ENCODE measurements around the gene TAMALIN.
A peak's percentile ranks its signal among the peaks of the same experiment; 100 is the strongest.

Gene TAMALIN

GRCh38 chr12:52010692-52011601 lies 4.2 kb downstream of the TAMALIN start:
- H3K18ac ChIP-seq (ENCODE audit: low read length), result no peak overlapping the region
- no peak overlapping the region for H2BK120ac ChIP-seq (ENCODE audit: low read depth, low read length)
- no peak overlapping the region for H2BK5ac ChIP-seq (ENCODE audit: low read length)
- H3K79me1 ChIP-seq (ENCODE audit: low read length), result no peaks in the 10 kb centered on the region
- H3K4ac ChIP-seq (ENCODE audit: low read depth, low read length), result no peak overlapping the region
- no peak overlapping the region for H3K4me2 ChIP-seq (ENCODE audit: low read length)
- no peak overlapping the region for H3K4me3 ChIP-seq (ENCODE audit: low read length)
- H3K56ac ChIP-seq (ENCODE audit: low read length), result peak overlapping the region; percentile 71
- H3K79me2 ChIP-seq (ENCODE audit: control insufficient read depth, insufficient read depth, low read length), result no peaks in the 10 kb centered on the region
- no peaks in the 10 kb centered on the region for H3K27me3 ChIP-seq (ENCODE audit: insufficient read depth, low read length, poor library complexity)
- H2BK15ac ChIP-seq (replicated peaks; ENCODE audit: low read depth), result no peak overlapping the region
- WGBS (ENCODE audit: extremely low coverage, insufficient coverage, low lambda C conversion rate), result no CpG with 5 or more reads among the region's 8 CpGs
- H3K23ac ChIP-seq (ENCODE audit: low read length), result no peak overlapping the region
- no peak for DNase-seq
- peaks cover 4% of the 10 kb centered on the region for H3K4me1 ChIP-seq (ENCODE audit: control insufficient read depth, low read depth, low read length)
- no peak overlapping the region for H4K5ac ChIP-seq (ENCODE audit: low read length)
- H4K8ac ChIP-seq (ENCODE audit: low read depth, low read length), result no peak overlapping the region
- H3K36me3 ChIP-seq (ENCODE audit: control insufficient read depth, insufficient read depth, low read length), result no peaks in the 10 kb centered on the region
- H3K27ac ChIP-seq (ENCODE audit: low read depth, low read length), result no peak overlapping the region
- peak overlapping the region; percentile 55 for H3K9ac ChIP-seq (ENCODE audit: low read length)
- H2AK5ac ChIP-seq (ENCODE audit: low read length), result no peak overlapping the region

GRCh38 chr12:52011602-52012214 lies 5.0 kb downstream of the TAMALIN start:
- DNase-seq, result no peak
- Histone ChIP-seq H3K4ac (ENCODE audit: low read depth, low read length) (no peak overlapping the region), H3K27ac (ENCODE audit: low read depth, low read length) (no peak overlapping the region)

GRCh38 chr12:52013626-52014310 lies 7.0 kb downstream of the TAMALIN start:
- Histone ChIP-seq H2AK5ac (ENCODE audit: low read length) (no peak overlapping the region), H3K4me2 (ENCODE audit: low read length) (no peak overlapping the region), H3K79me1 (ENCODE audit: low read length) (no peaks in the 10 kb centered on the region), H3K4ac (ENCODE audit: low read depth, low read length) (no peak overlapping the region), H3K27ac (ENCODE audit: low read depth, low read length) (no peak overlapping the region), H4K8ac (ENCODE audit: low read depth, low read length) (no peak overlapping the region), H3K4me3 (ENCODE audit: low read length) (no peak overlapping the region), H3K9ac (ENCODE audit: low read length) (no peak overlapping the region), H3K4me1 (ENCODE audit: control insufficient read depth, low read depth, low read length) (peaks cover 4% of the 10 kb centered on the region), H3K56ac (ENCODE audit: low read length) (peak overlapping the region; percentile 10), H4K5ac (ENCODE audit: low read length) (no peak overlapping the region), H3K79me2 (ENCODE audit: control insufficient read depth, insufficient read depth, low read length) (no peaks in the 10 kb centered on the region), H3K18ac (ENCODE audit: low read length) (no peak overlapping the region), H2BK5ac (ENCODE audit: low read length) (no peak overlapping the region), H2BK15ac (replicated peaks; ENCODE audit: low read depth) (no peak overlapping the region), H3K23ac (ENCODE audit: low read length) (no peak overlapping the region), H3K27me3 (ENCODE audit: insufficient read depth, low read length, poor library complexity) (no peaks in the 10 kb centered on the region), H3K36me3 (ENCODE audit: control insufficient read depth, insufficient read depth, low read length) (no peaks in the 10 kb centered on the region), H2BK120ac (ENCODE audit: low read depth, low read length) (no peak overlapping the region)
- DNase-seq, result peak; percentile 77
- no CpG with 5 or more reads among the region's 16 CpGs for WGBS (ENCODE audit: extremely low coverage, insufficient coverage, low lambda C conversion rate)

More at GRCh38 chr12:52011602-52012214, 5.0 kb downstream of the TAMALIN start:
- Histone ChIP-seq H3K4me2 (ENCODE audit: low read length) (no peak overlapping the region), H2AK5ac (ENCODE audit: low read length) (no peak overlapping the region), H3K9ac (ENCODE audit: low read length) (no peak overlapping the region), H2BK5ac (ENCODE audit: low read length) (no peak overlapping the region), H2BK120ac (ENCODE audit: low read depth, low read length) (no peak overlapping the region), H3K4me3 (ENCODE audit: low read length) (no peak overlapping the region), H3K36me3 (ENCODE audit: control insufficient read depth, insufficient read depth, low read length) (no peaks in the 10 kb centered on the region), H3K27me3 (ENCODE audit: insufficient read depth, low read length, poor library complexity) (no peaks in the 10 kb centered on the region), H4K5ac (ENCODE audit: low read length) (no peak overlapping the region), H3K18ac (ENCODE audit: low read length) (no peak overlapping the region), H4K8ac (ENCODE audit: low read depth, low read length) (no peak overlapping the region), H3K23ac (ENCODE audit: low read length) (no peak overlapping the region), H3K79me2 (ENCODE audit: control insufficient read depth, insufficient read depth, low read length) (no peaks in the 10 kb centered on the region), H3K4me1 (ENCODE audit: control insufficient read depth, low read depth, low read length) (peaks cover 4% of the 10 kb centered on the region), H2BK15ac (replicated peaks; ENCODE audit: low read depth) (no peak overlapping the region), H3K79me1 (ENCODE audit: low read length) (no peaks in the 10 kb centered on the region), H3K56ac (ENCODE audit: low read length) (no peak overlapping the region)
- no CpG with 5 or more reads among the region's 8 CpGs for WGBS (ENCODE audit: extremely low coverage, insufficient coverage, low lambda C conversion rate)

DNA sequence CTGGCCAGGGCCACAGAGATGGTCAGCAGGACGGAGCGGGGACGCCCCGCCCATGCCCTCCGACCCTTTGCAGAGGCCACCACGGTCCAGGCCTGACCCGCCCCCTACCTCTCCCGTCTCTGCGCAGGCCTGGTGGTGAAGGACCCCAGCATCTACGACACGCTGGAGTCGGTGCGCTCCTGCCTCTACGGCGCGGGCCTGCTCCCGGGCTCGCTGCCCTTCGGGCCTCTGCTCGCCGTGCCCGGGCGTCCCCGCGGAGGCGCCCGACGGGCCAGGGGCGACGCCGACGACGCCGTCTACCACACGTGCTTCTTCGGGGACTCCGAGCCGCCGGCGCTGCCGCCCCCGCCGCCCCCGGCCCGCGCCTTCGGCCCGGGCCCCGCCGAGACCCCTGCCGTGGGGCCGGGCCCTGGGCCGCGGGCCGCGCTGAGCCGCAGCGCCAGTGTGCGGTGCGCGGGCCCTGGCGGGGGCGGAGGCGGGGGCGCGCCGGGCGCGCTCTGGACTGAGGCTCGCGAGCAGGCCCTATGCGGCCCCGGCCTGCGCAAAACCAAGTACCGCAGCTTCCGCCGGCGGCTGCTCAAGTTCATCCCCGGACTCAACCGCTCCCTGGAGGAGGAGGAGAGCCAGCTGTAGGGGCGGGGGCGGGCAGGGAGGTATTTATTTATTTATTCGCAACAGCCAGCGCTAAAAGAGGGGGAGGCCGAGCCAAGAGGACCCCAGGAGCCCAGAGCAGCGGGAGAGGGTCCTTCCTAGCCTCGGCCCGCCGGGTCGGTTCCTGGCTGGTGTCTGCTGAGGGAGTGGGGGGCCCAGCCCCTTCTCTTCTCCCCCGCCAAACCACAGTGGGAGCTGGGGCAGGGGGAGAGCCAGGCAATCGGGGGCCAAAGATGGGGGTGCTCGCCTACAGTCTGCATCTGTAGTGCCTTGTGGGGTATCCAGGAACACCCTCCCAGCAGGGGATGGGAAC lies 8.1 kb downstream of the TAMALIN start:
- no peak overlapping the region for H2BK120ac ChIP-seq (ENCODE audit: low read depth, low read length)
- no peak overlapping the region for H3K27ac ChIP-seq (ENCODE audit: low read depth, low read length)
- no peak overlapping the region for H4K8ac ChIP-seq (ENCODE audit: low read depth, low read length)
- no peak for DNase-seq
- H3K4me3 ChIP-seq (ENCODE audit: low read length), result no peak overlapping the region
- H3K36me3 ChIP-seq (ENCODE audit: control insufficient read depth, insufficient read depth, low read length), result no peaks in the 10 kb centered on the region
- H4K5ac ChIP-seq (ENCODE audit: low read length), result no peak overlapping the region
- H3K23ac ChIP-seq (ENCODE audit: low read length), result no peak overlapping the region
- no peak overlapping the region for H3K4me2 ChIP-seq (ENCODE audit: low read length)
- peaks cover 4% of the 10 kb centered on the region for H3K4me1 ChIP-seq (ENCODE audit: control insufficient read depth, low read depth, low read length)
- H3K79me1 ChIP-seq (ENCODE audit: low read length), result no peaks in the 10 kb centered on the region
- H3K18ac ChIP-seq (ENCODE audit: low read length), result no peak overlapping the region
- no peak overlapping the region for H2AK5ac ChIP-seq (ENCODE audit: low read length)
- no CpG with 5 or more reads among the region's 93 CpGs for WGBS (ENCODE audit: extremely low coverage, insufficient coverage, low lambda C conversion rate)
- no peak overlapping the region for H3K9ac ChIP-seq (ENCODE audit: low read length)
- H3K56ac ChIP-seq (ENCODE audit: low read length), result no peak overlapping the region
- no peaks in the 10 kb centered on the region for H3K79me2 ChIP-seq (ENCODE audit: control insufficient read depth, insufficient read depth, low read length)
- H2BK5ac ChIP-seq (ENCODE audit: low read length), result no peak overlapping the region
- H3K27me3 ChIP-seq (ENCODE audit: insufficient read depth, low read length, poor library complexity), result no peaks in the 10 kb centered on the region
- no peak overlapping the region for H3K4ac ChIP-seq (ENCODE audit: low read depth, low read length)
- H2BK15ac ChIP-seq (replicated peaks; ENCODE audit: low read depth), result no peak overlapping the region

DNA sequence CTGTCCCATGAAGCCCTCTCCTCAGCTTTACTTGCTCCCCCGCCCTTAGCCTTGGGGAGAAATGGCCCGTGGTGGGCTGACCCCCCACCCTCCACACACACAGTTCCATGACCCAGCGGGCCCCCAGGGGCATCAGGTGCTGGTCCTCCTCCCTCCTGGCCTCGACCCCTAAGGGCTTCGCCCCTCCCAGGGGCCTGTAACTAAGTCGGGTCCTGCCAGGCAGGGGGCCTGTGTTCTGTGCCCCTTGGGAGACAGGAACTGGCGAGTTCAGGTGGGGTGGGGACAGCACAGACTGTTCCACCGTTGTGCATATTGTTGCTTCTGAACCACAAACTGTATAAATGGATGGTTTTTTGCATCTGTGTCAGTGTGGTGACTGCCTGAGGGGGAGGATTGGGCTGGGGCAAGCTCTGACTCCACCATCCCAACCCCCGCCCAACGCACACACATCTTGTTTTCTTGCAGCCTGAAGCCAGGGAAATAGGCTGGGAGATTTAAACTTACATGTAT lies 8.8 kb downstream of the TAMALIN start:
- H2BK5ac ChIP-seq (ENCODE audit: low read length), result no peak overlapping the region
- H2BK15ac ChIP-seq (replicated peaks; ENCODE audit: low read depth), result no peak overlapping the region
- no peak overlapping the region for H3K4ac ChIP-seq (ENCODE audit: low read depth, low read length)
- no peaks in the 10 kb centered on the region for H3K79me1 ChIP-seq (ENCODE audit: low read length)
- H3K9ac ChIP-seq (ENCODE audit: low read length), result no peak overlapping the region
- no peaks in the 10 kb centered on the region for H3K27me3 ChIP-seq (ENCODE audit: insufficient read depth, low read length, poor library complexity)
- H3K4me2 ChIP-seq (ENCODE audit: low read length), result no peak overlapping the region
- H3K56ac ChIP-seq (ENCODE audit: low read length), result no peak overlapping the region
- H3K79me2 ChIP-seq (ENCODE audit: control insufficient read depth, insufficient read depth, low read length), result no peaks in the 10 kb centered on the region
- H3K4me1 ChIP-seq (ENCODE audit: control insufficient read depth, low read depth, low read length), result peaks cover 2% of the 10 kb centered on the region
- H3K27ac ChIP-seq (ENCODE audit: low read depth, low read length), result no peak overlapping the region
- H3K18ac ChIP-seq (ENCODE audit: low read length), result no peak overlapping the region
- no CpG with 5 or more reads among the region's 10 CpGs for WGBS (ENCODE audit: extremely low coverage, insufficient coverage, low lambda C conversion rate)
- DNase-seq, result no peak
- no peak overlapping the region for H2AK5ac ChIP-seq (ENCODE audit: low read length)
- H3K4me3 ChIP-seq (ENCODE audit: low read length), result no peak overlapping the region
- no peak overlapping the region for H3K23ac ChIP-seq (ENCODE audit: low read length)
- no peak overlapping the region for H4K5ac ChIP-seq (ENCODE audit: low read length)
- H4K8ac ChIP-seq (ENCODE audit: low read depth, low read length), result no peak overlapping the region
- H2BK120ac ChIP-seq (ENCODE audit: low read depth, low read length), result no peak overlapping the region
- no peaks in the 10 kb centered on the region for H3K36me3 ChIP-seq (ENCODE audit: control insufficient read depth, insufficient read depth, low read length)

Measured in mesendoderm (in vitro differentiated cells).